ENCODE data around the gene DHRS11.
A peak's percentile ranks its signal among the peaks of the same experiment; 100 is the strongest.

The DHRS11 gene

GRCh38 chr17:36628576-36628975 lies 36.9 kb downstream of the DHRS11 start:
- DNase-seq (ENCODE audit: low read depth) = no peak
- no peak overlapping the region for H3K4me3 ChIP-seq (ENCODE audit: low read length)
- TF ChIP-seq, protein P1, sequence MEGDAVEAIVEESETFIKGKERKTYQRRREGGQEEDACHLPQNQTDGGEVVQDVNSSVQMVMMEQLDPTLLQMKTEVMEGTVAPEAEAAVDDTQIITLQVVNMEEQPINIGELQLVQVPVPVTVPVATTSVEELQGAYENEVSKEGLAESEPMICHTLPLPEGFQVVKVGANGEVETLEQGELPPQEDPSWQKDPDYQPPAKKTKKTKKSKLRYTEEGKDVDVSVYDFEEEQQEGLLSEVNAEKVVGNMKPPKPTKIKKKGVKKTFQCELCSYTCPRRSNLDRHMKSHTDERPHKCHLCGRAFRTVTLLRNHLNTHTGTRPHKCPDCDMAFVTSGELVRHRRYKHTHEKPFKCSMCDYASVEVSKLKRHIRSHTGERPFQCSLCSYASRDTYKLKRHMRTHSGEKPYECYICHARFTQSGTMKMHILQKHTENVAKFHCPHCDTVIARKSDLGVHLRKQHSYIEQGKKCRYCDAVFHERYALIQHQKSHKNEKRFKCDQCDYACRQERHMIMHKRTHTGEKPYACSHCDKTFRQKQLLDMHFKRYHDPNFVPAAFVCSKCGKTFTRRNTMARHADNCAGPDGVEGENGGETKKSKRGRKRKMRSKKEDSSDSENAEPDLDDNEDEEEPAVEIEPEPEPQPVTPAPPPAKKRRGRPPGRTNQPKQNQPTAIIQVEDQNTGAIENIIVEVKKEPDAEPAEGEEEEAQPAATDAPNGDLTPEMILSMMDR (IDR thresholded peaks at IDR 0.05; ENCODE audit: insufficient read depth, low read depth, low read length, missing control alignments) = no peak

DNA sequence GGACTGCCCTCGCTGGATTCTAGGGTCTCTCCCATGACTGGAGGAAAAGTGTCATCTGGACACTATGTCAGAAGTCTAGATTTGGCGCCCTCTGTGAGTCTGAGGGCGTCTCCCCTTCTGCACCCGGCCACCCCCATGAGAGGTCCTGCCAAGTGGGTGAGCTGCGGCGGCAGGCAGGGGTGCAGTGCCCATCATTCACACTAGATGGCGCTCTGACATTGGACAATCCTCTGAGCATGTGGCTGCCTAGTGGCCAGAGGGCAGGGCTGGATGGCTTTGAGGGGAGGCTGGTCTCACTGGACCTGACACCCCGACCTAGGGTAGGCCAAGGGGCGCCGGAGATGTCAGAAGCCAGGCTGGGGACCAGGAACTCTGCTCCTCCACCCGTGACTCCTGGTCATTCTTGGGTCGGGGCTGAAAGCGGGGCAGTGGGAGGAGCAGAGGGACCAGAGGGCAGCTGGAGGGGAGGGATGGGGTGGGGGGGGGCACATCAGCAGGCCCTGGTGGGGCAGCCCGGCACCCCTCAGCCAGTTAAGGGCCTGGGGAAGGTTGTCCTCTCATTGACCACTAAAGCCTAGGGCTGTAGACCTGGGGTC lies 37.7 kb downstream of the DHRS11 start:
- H3K4me3 ChIP-seq (ENCODE audit: low read length) = no peak overlapping the region
- peak; percentile 70 for DNase-seq (ENCODE audit: low read depth)

DNA sequence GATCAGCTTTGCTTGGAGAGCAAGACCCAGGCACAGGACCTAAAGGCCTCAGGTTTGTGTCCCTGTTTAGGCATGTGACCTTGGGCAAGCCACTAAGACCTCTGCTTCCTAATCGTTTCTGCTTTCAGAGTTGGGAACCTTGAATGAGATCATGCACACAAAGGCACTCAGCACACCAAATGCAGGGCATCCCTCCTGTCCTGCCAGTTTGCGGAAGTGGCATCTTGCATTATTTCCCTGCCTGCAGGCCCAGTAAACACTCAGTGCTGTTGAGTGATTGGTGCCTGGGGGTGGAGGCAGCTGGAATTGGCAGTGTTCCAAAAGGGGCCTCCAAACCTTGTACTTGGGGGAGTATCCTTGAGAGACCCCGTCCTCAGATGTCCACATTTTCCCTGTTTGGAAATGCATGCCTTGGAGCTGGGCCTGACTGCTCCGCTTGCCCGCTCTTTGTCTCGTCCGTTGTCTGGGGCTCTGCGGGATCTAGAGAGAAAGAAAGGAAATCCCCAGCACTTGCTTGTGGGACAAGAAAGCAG lies 38.4 kb downstream of the DHRS11 start:
- DNase-seq (ENCODE audit: low read depth) = no peak
- no peak overlapping the region for H3K4me3 ChIP-seq (ENCODE audit: low read length)
- TF ChIP-seq, protein P1 (IDR thresholded peaks at IDR 0.05; ENCODE audit: insufficient read depth, low read depth, low read length, missing control alignments) = no peak

More for the DNA sequence above, 37.7 kb downstream of the DHRS11 start:
- TF ChIP-seq, protein P1 (IDR thresholded peaks at IDR 0.05; ENCODE audit: insufficient read depth, low read depth, low read length, missing control alignments) = peak; percentile 93

GRCh38 chr17:36631022-36631421 lies 39.3 kb downstream of the DHRS11 start:
- H3K4me3 ChIP-seq (ENCODE audit: low read length) = no peak overlapping the region
- DNase-seq (ENCODE audit: low read depth) = no peak
- TF ChIP-seq, protein P1 (IDR thresholded peaks at IDR 0.05; ENCODE audit: insufficient read depth, low read depth, low read length, missing control alignments) = no peak

- TF ChIP-seq, protein P1 (IDR thresholded peaks at IDR 0.05; ENCODE audit: insufficient read depth, low read depth, low read length, missing control alignments) = no peak
- DNase-seq (ENCODE audit: low read depth) = no peak
- no peak overlapping the region for H3K4me3 ChIP-seq (ENCODE audit: low read length)
These were observed 41.5 kb downstream of the DHRS11 start for GRCh38 chr17:36632916-36633771.

DNA sequence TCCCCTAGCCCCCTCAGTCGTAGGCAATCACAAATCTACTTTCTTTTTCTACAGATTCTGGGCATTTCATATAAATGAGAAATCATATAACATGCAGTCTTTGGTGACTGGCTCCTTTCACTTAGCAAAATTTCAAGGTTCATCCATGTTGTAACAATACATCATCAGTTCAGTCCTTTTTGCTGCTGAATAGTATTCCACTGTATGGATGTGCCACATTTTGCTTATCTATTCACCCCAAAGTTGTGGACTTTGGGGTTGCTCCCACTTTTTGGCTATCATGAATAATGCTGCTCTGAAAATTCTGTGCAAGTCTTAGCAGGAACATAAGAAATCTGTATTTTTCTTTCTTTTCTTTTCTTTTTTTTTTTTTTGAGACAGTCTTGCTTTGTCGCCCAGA lies 48.7 kb downstream of the DHRS11 start:
- no peak overlapping the region for H3K4me3 ChIP-seq (ENCODE audit: low read length)
- DNase-seq (ENCODE audit: low read depth) = no peak

More for the DNA sequence above, 48.7 kb downstream of the DHRS11 start:
- TF ChIP-seq, protein P1 (IDR thresholded peaks at IDR 0.05; ENCODE audit: insufficient read depth, low read depth, low read length, missing control alignments) = no peak

Measured in epithelial cell of esophagus (primary cell).